ENCODE results near the gene LAP3.

GRCh38 chr4:17544205-17544604, 32.8 kb upstream of the LAP3 start:
- TF ChIP-seq POLR2A (IDR thresholded peaks at IDR 0.05) (no peak), CTCF (IDR thresholded peaks at IDR 0.05) (no peak)

All from adrenal gland (tissue), 5 donors.